Measurements from ENCODE around the gene CD27. TPM values are rescaled to one million over a fixed set of nuclear protein-coding genes. Genes with fewer than 3 reads are reported as not detected.
A peak's percentile ranks its signal among the peaks of the same experiment; 100 is the strongest.

The CD27 gene
- total and polyA plus RNA-seq, 2 of the 8 experiments (the other 6 are each of a cell fraction or from before 2014, with no cell fraction given), result 0.28 to 0.39 TPM

GRCh38 chr12:6470375-6471163 is 25.8 kb downstream of the CD27 start, which contains the start of gene VAMP1 (continued):
- TF ChIP-seq NRF1 (IDR thresholded peaks at IDR 0.05; ENCODE audit: low read depth, low read length) (0 out of 2 replicates have a peak, but pooled peaks have one; percentile 11), NANOG (IDR thresholded peaks at IDR 0.05; ENCODE audit: insufficient read depth, low read depth, low read length, poor library complexity, severe bottlenecking) (peak; percentile 1), CEBPB (IDR thresholded peaks at IDR 0.05; ENCODE audit: low read depth, low read length) (peak; percentile 53; the same call in 1 of the 2 replicates), HDAC2 (IDR thresholded peaks at IDR 0.05; ENCODE audit: borderline replicate concordance in 1 of 2, low read depth in 2 of 2, low read length in 2 of 2) (peak in 1 of 2 experiments; percentile 73; a peak in 1 of 4 replicates), CTCF (IDR thresholded peaks at IDR 0.05; ENCODE audit: control extremely low read depth in 1 of 3, insufficient read depth in 1 of 3, low read depth in 1 of 3, low read length in 3 of 3) (no peak), SP1 (IDR thresholded peaks at IDR 0.05; ENCODE audit: low read depth, low read length) (peak; percentile 90), RAD21 (IDR thresholded peaks at IDR 0.05 in 1 of 2, conservative IDR thresholded peaks at IDR 0.05 in 1 of 2; ENCODE audit: low read depth in 2 of 2, low read length in 2 of 2) (no peak), YY1 (IDR thresholded peaks at IDR 0.05; ENCODE audit: low read depth, low read length) (0 out of 2 replicates have a peak, but pooled peaks have one; percentile 20), PHF8 (conservative IDR thresholded peaks at IDR 0.05; ENCODE audit: low read depth, low read length) (peak; percentile 97), TAF7 (optimal IDR thresholded peaks at IDR 0.05; ENCODE audit: borderline replicate concordance, low read depth, low read length) (peak; percentile 91), POLR2A (IDR thresholded peaks at IDR 0.05; ENCODE audit: control extremely low read depth in 1 of 2, low read depth in 2 of 2, low read length in 2 of 2) (peak; percentile 99), HDAC6 (IDR thresholded peaks at IDR 0.05; ENCODE audit: low read depth, low read length) (no peak), ASH2L (IDR thresholded peaks at IDR 0.05; ENCODE audit: low read length) (peak; percentile 75), POLR2AphosphoS5 (IDR thresholded peaks at IDR 0.05; ENCODE audit: low read depth, low read length) (peak; percentile 99), ATF3 (IDR thresholded peaks at IDR 0.05; ENCODE audit: insufficient read depth, low read depth, low read length) (no peak), TAF1 (IDR thresholded peaks at IDR 0.05; ENCODE audit: low read depth, low read length) (peak; percentile 97), SAP30 (IDR thresholded peaks at IDR 0.05; ENCODE audit: insufficient read depth, insufficient replicate concordance, low read length) (peak; percentile 30)
